HUES6 (cell line): ENCODE results near the gene GRK6.
A peak's percentile ranks its signal among the peaks of the same experiment; 100 is the strongest.

Experiments used
- H3K27ac ChIP-seq: 2 replicates; pipeline ENCODE4 v1.7.0; 2013; ENCODE audit warnings: low read depth, mild to moderate bottlenecking, low read length, inconsistent platforms
- H3K27me3 ChIP-seq: 2 replicates; pipeline ENCODE4 v1.6.1; 2013; ENCODE audit warnings: low read length; ENCODE audit not compliant: control insufficient read depth, insufficient read depth
- H3K36me3 ChIP-seq: 2 replicates; pipeline ENCODE4 v1.6.1; 2013; ENCODE audit warnings: low read length; ENCODE audit not compliant: control insufficient read depth, insufficient read depth
- H3K4me1 ChIP-seq: 2 replicates; pipeline ENCODE4 v1.6.1; 2013; ENCODE audit warnings: low read length; ENCODE audit not compliant: control insufficient read depth, insufficient read depth
- H3K4me3 ChIP-seq: 2 replicates; pipeline ENCODE4 v1.5.1; 2013; ENCODE audit warnings: low read depth, low read length
- H3K9ac ChIP-seq: one replicate; pipeline ENCODE4 v1.6.1; 2013; ENCODE audit warnings: mild to moderate bottlenecking, low read length
- H3K9me3 ChIP-seq: 2 replicates; pipeline ENCODE4 v1.6.1; 2013; ENCODE audit warnings: low read depth, low read length; ENCODE audit not compliant: control insufficient read depth, insufficient read depth

GRK6 gene

DNA sequence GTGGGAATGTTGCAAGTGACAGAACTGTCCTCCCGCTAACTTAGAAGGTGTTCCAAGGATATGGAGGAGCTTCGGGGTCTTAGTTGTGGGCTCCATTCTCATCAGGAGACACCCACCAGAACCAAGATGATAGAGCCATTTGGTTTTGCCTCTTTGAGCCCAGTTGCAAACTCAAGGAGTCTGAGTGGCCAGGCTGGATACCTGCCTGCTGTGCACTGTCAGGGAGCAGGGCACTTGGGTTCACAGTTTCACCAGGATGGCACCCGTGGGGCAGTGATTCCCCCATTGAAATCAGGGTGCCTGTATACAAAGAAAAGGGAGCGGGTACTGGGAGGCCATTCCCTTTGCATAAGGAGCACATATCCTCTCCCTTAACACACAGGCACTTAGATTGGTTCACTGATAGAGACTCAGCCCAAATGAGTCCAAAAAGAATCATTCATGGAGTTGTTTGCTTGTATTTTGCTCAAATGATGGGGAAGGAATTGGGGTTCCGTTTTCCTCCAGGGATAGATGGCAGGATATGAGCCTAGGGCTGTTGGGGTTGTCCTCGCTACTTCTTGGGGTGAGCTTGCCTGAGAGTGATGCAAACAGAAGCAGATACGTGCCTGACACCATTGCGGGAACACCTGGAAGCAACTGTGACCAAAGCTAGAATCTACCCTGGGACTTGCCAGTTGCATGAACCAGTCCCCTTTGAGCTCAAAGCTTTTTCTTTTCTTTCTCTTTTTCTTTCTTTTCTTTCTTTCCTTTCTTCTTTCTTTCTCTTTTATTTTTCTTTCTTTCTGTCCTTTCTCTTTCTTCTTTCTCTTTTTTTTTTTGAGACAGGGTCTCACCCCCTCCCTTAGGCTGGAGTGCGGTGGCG, 18.8 kb downstream of the GRK6 start:
- Histone ChIP-seq H3K4me3 (no peak overlapping the region), H3K27me3 (peaks cover 11% of the 10 kb centered on the region), H3K9me3 (no peaks in the 10 kb centered on the region), H3K36me3 (peaks cover 19% of the 10 kb centered on the region; the same call in 1 of the 2 replicates), H3K27ac (no peak overlapping the region), H3K9ac (no peak overlapping the region), H3K4me1 (peaks cover 41% of the 10 kb centered on the region)

GRCh38 chr5:177445917-177446199, 19.4 kb downstream of the GRK6 start:
- peak overlapping the region; percentile 78 for H3K4me3 ChIP-seq
- no peak overlapping the region for H3K27ac ChIP-seq
- H3K4me1 ChIP-seq: peaks cover 38% of the 10 kb centered on the region
- H3K9me3 ChIP-seq: no peaks in the 10 kb centered on the region
- H3K27me3 ChIP-seq: peaks cover 11% of the 10 kb centered on the region
- peak overlapping the region; percentile 70 for H3K9ac ChIP-seq
- H3K36me3 ChIP-seq: peaks cover 13% of the 10 kb centered on the region; the same call in 1 of the 2 replicates

DNA sequence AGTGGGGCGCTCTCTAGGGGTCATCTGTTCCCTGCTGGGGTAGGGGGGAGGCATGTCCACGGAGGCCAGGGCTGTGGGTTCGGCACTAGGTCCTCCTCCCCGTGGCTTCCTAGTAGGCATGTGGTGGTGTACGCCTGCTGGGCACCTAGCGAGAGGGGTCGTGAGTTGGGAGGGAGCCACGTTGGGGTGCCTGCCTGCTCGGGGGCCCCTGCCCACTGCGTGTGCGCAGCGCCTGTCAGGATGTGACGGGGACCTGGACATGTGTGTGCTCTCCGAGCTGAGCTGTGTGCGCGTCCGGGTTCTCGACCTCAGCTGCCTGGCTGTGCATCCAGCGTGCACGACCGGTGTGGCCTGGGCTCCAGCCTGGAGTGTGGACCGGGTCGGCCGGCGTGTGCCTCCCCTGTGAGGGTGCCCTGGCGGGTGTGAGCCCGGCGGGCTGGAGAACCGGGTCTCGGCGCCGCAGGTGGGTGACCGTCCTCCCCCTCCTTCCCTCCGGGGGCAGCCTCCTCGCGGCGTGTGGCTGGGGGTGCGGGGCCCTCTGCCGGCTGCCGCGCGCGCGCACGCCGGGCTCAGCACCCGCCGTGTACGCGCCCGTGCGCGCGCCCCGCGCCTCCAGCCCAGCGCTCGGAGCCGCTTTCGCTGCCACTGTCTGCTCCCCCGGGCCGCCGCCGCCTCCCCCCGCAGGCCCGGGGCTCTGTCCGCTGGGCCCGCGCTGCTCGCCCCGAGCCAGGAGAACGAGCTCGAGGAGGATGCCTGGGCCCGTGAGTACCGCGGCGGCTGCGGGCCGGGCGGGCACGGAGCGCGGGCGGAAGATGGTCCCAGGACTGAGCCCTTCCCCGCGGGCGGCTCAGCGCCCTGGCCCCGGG, 20.0 kb downstream of the GRK6 start, which contains the start of gene PRR7:
TSS of gene PRR7 (plus strand) at position 615 of the 866 bp plus-strand sequence. CDS start 8,254 bp downstream, outside the sequence.
- Histone ChIP-seq H3K27me3 (peaks cover 11% of the 10 kb centered on the region), H3K9ac (peak within 1 kb of the TSS; percentile 74), H3K27ac (0 out of 2 replicates have a peak within 1 kb of the TSS, but pooled peaks have one; percentile 32), H3K9me3 (no peaks in the 10 kb centered on the region), H3K4me1 (peaks cover 38% of the 10 kb centered on the region), H3K4me3 (peak within 1 kb of the TSS; percentile 78), H3K36me3 (peaks cover 10% of the 10 kb centered on the region; the same call in 1 of the 2 replicates)

DNA sequence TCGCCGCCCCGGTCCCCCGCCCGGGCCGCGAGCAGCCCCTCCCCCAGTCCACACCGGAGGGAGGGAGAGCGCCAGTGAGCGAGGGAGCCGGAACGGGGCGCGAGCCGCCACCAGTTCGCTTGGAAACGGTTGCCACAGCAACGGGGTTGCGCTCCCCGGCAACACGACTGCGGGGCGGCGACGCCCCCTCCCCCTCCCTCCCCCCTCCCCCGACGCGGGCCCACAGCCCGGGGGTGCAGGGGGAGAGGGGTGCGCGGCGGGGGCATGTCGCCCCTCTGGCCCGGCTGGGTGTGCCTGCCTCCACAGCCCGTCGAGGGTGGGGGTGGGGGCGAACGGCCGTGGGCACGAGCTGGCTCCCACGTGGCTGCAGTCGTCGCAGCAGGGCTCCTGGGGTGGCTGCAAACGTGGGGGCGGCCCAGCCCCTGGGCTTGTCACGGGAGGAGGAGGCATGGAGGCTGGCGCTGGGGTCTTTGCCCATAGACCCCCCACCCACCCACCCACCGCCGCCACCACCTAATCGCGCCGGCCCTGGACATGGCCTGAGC, 20.7 kb downstream of the GRK6 start:
- Histone ChIP-seq H3K27me3 (peaks cover 11% of the 10 kb centered on the region), H3K4me1 (peaks cover 38% of the 10 kb centered on the region), H3K9me3 (no peaks in the 10 kb centered on the region), H3K36me3 (peaks cover 5% of the 10 kb centered on the region; the same call in 1 of the 2 replicates), H3K4me3 (peak overlapping the region; percentile 78), H3K27ac (no peak overlapping the region), H3K9ac (peak overlapping the region; percentile 74)

DNA sequence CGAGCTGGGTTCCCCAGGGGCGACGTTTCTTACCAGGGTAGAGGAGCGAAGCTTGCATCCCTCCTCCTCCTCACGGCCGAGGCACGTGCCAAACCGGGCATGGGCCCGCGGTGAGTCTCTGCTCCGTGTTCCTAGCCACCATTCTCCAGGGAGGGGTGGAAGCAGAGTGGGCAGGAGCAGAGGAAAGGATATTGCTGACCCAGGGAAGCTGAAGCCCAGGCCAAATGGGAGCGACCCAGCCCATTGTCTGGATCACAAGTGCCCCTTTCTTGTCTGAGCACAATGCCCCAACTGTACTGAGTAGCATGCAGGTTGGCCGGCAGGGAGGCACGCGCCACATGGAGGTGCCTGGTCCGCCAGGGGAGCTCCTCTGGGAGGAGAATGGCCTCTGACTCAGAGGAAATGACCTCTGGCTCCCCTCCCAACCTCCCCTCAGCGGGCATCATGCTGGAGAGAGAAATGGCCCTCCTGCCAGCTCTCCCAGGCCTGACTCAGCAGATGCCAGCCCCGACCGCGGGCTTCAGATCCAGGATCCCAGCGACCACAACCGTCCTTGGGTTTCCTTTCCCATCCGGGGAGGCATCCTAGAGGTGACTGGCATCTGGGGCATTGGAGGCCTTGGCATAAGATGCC, 21.3 kb downstream of the GRK6 start:
- Histone ChIP-seq H3K36me3 (no peaks in the 10 kb centered on the region), H3K27ac (0 out of 2 replicates have a peak overlapping the region, but pooled peaks have one; percentile 32), H3K9ac (peak overlapping the region; percentile 74), H3K27me3 (peaks cover 11% of the 10 kb centered on the region), H3K4me3 (peak overlapping the region; percentile 78), H3K9me3 (no peaks in the 10 kb centered on the region), H3K4me1 (peaks cover 43% of the 10 kb centered on the region)

GRCh38 chr5:177448244-177448950, 21.9 kb downstream of the GRK6 start:
- peak overlapping the region; percentile 74 for H3K9ac ChIP-seq
- H3K4me3 ChIP-seq: peak overlapping the region; percentile 78; the same call in 1 of the 2 replicates
- H3K27me3 ChIP-seq: peaks cover 18% of the 10 kb centered on the region

GRCh38 chr5:177449140-177450061, 22.9 kb downstream of the GRK6 start:
- H3K4me3 ChIP-seq: no peak overlapping the region
- no peak overlapping the region for H3K27ac ChIP-seq
- H3K27me3 ChIP-seq: peaks cover 25% of the 10 kb centered on the region
- H3K4me1 ChIP-seq: peaks cover 55% of the 10 kb centered on the region
- H3K9ac ChIP-seq: no peak overlapping the region
- no peaks in the 10 kb centered on the region for H3K9me3 ChIP-seq
- no peaks in the 10 kb centered on the region for H3K36me3 ChIP-seq

More at GRCh38 chr5:177448244-177448950, 21.9 kb downstream of the GRK6 start:
- Histone ChIP-seq H3K9me3 (no peaks in the 10 kb centered on the region), H3K36me3 (no peaks in the 10 kb centered on the region), H3K27ac (no peak overlapping the region), H3K4me1 (peaks cover 50% of the 10 kb centered on the region)

DNA sequence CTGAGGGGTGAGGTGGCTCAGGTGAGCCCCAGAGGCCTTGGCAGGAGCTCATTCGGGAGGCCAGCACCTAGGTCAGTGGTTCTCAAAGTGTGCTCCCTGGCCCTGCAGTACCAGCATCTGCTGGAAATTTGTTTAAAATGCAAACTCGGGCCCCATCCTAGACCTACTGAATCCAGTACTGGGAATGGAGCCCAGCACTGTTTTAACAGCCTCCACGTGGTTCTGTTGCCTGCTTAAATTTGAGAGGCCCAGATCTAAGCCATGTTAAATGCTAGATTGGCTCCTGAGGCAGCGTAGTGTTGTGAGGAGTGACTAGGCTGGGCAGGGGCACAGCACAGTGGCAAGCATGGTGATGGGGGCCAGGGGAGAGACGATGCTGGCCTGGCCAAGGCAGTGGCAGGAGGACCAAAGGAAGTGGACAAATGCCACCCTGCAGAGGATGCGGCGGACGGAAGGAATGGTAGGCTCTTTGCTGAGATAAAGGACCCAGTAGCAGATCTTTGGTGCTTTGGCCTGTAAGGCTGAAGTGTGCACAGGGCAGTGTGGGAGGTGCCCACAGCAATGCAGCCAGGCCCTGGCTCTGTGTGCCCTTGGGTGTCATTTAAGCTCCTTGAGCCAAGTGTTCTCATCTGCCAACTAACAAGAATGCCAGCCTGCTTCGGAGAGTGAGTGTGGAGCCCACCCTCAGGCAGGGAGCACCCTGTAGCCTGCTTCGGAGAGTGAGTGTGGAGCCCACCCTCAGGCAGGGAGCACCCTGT, 24.4 kb downstream of the GRK6 start:
- Histone ChIP-seq H3K4me1 (peaks cover 45% of the 10 kb centered on the region), H3K36me3 (no peaks in the 10 kb centered on the region), H3K9me3 (no peaks in the 10 kb centered on the region), H3K27me3 (peaks cover 19% of the 10 kb centered on the region), H3K9ac (no peak overlapping the region), H3K4me3 (no peak overlapping the region), H3K27ac (no peak overlapping the region)
